Mesenchymal stem cell (in vitro differentiated cells and primary cell): Measurements from ENCODE around the gene UBE2QL1.

ENCODE experiments used
- DNase-seq: peaks from one replicate; pipeline ENCODE4 v3.0.0-alpha.2; 2013
- H2AFZ ChIP-seq: one replicate; pipeline ENCODE4 v1.6.1; 2013; ENCODE audit warnings: low read depth, mild to moderate bottlenecking, control low read depth, inconsistent platforms, low read length, moderate library complexity
- H2AK5ac ChIP-seq: 2 replicates; pipeline ENCODE4 v1.6.1; 2013; ENCODE audit warnings: low read length, moderate library complexity, mild to moderate bottlenecking, inconsistent platforms; ENCODE audit not compliant: severe bottlenecking
- H2BK120ac ChIP-seq: one replicate; pipeline ENCODE4 v1.6.1; 2013; ENCODE audit warnings: low read depth, mild to moderate bottlenecking, inconsistent platforms, low read length, moderate library complexity
- H2BK12ac ChIP-seq, 2 experiments: one replicate each; pipeline ENCODE4 v1.6.1; 2013; ENCODE audit warnings: inconsistent platforms in 2 of 2, low read length in 2 of 2, mild to moderate bottlenecking in 2 of 2, moderate library complexity in 2 of 2, control low read depth in 1 of 2
- H2BK15ac ChIP-seq: one replicate; pipeline ENCODE4 v1.6.1; 2013; ENCODE audit warnings: mild to moderate bottlenecking, low read depth, inconsistent platforms; ENCODE audit not compliant: poor library complexity, severe bottlenecking
- H2BK5ac ChIP-seq: 2 replicates; pipeline ENCODE4 v1.6.1; 2013; ENCODE audit warnings: low read depth, mild to moderate bottlenecking, low read length, control low read depth, inconsistent platforms; ENCODE audit not compliant: poor library complexity, severe bottlenecking
- H3K14ac ChIP-seq, 2 experiments: one replicate each; pipeline ENCODE4 v1.6.1; 2013; ENCODE audit warnings: inconsistent platforms in 2 of 2, low read length in 2 of 2, control low read depth in 1 of 2, mild to moderate bottlenecking in 1 of 2, moderate library complexity in 1 of 2
- H3K18ac ChIP-seq, 2 experiments: one replicate each; pipeline ENCODE4 v1.6.1; 2013; ENCODE audit warnings: inconsistent platforms in 2 of 2, low read length in 2 of 2, control low read depth in 1 of 2, low read depth in 1 of 2, mild to moderate bottlenecking in 1 of 2
- H3K23ac ChIP-seq, 2 experiments: one replicate each; pipeline ENCODE4 v1.6.1; 2013; ENCODE audit warnings: inconsistent platforms in 2 of 2, low read length in 2 of 2, mild to moderate bottlenecking in 2 of 2, moderate library complexity in 2 of 2, control low read depth in 1 of 2
- H3K27ac ChIP-seq: 2 replicates; pipeline ENCODE4 v1.5.1; 2013; ENCODE audit warnings: mild to moderate bottlenecking, moderate library complexity, low read length, control low read depth, inconsistent platforms; ENCODE audit not compliant: poor library complexity, severe bottlenecking
- H3K27me3 ChIP-seq, 2 experiments: 2 replicates each; pipeline versions ENCODE4 v1.6.1 to v1.7.0; 2013; ENCODE audit warnings: low read length in 2 of 2, mild to moderate bottlenecking in 2 of 2, moderate library complexity in 2 of 2, control low read depth in 1 of 2, inconsistent platforms in 1 of 2; ENCODE audit not compliant: control insufficient read depth in 1 of 2, insufficient read depth in 1 of 2
- H3K36me3 ChIP-seq, 2 experiments: 2 replicates each; pipeline versions ENCODE4 v1.6.1 to v1.7.0; 2013; ENCODE audit warnings: low read length in 2 of 2, control low read depth in 1 of 2, inconsistent platforms in 1 of 2, low read depth in 1 of 2, mild to moderate bottlenecking in 1 of 2; ENCODE audit not compliant: insufficient read depth in 2 of 2, control insufficient read depth in 1 of 2
- H3K4ac ChIP-seq, 2 experiments: one replicate each; pipeline ENCODE4 v1.6.1; 2013; ENCODE audit warnings: inconsistent platforms in 2 of 2, low read length in 2 of 2, mild to moderate bottlenecking in 2 of 2, moderate library complexity in 2 of 2, control low read depth in 1 of 2, low read depth in 1 of 2
- H3K4me1 ChIP-seq: 2 replicates; pipeline ENCODE4 v1.6.1; 2013; ENCODE audit warnings: low read depth, low read length, control low read depth; ENCODE audit not compliant: control insufficient read depth, insufficient read depth
- H3K4me2 ChIP-seq: 2 replicates; pipeline ENCODE4 v1.6.1; 2013; ENCODE audit warnings: low read length, mild to moderate bottlenecking, inconsistent platforms; ENCODE audit not compliant: poor library complexity, severe bottlenecking
- H3K4me3 ChIP-seq, 2 experiments: 2 replicates each; pipeline versions ENCODE4 v1.5.1 to v1.7.0; 2013; ENCODE audit warnings: low read length in 2 of 2, mild to moderate bottlenecking in 2 of 2, control low read depth in 1 of 2, low read depth in 1 of 2; ENCODE audit not compliant: insufficient read depth in 1 of 2
- H3K79me1 ChIP-seq: replicated peaks from 2 replicates; pipeline ENCODE4 v1.6.1; 2013; ENCODE audit warnings: mild to moderate bottlenecking, control low read depth, low read length, inconsistent platforms; ENCODE audit not compliant: poor library complexity, severe bottlenecking
- H3K9ac ChIP-seq: 2 replicates; pipeline ENCODE4 v1.7.0; 2013; ENCODE audit warnings: mild to moderate bottlenecking, low read length, moderate library complexity
- H3K9me3 ChIP-seq: 2 replicates; pipeline ENCODE4 v1.7.0; 2013; ENCODE audit warnings: mild to moderate bottlenecking, low read length; ENCODE audit not compliant: control insufficient read depth
- H4K8ac ChIP-seq: one replicate; pipeline ENCODE4 v1.6.1; 2013; ENCODE audit warnings: inconsistent platforms, mild to moderate bottlenecking, low read length, moderate library complexity
- H4K91ac ChIP-seq: one replicate; pipeline ENCODE4 v1.6.1; 2013; ENCODE audit warnings: mild to moderate bottlenecking, low read length, inconsistent platforms
- WGBS: methylation state at CpG from one replicate; pipeline ENCODE4 v1.1.7; 2013; ENCODE audit warnings: mixed read lengths; 5-methylcytosine and 5-hydroxymethylcytosine counted together

UBE2QL1 gene

GRCh38 chr5:6540111-6540827, 91.6 kb downstream of the UBE2QL1 start:
- Histone ChIP-seq H3K27ac (no peak overlapping the region), H3K4me1 (no peaks in the 10 kb centered on the region), H4K8ac (no peak overlapping the region), H3K36me3 (no peaks in the 10 kb centered on the region), H2BK5ac (no peak overlapping the region), H2AFZ (no peak overlapping the region), H3K9me3 (no peaks in the 10 kb centered on the region), H3K18ac (no peak overlapping the region), H2BK15ac (no peak overlapping the region), H3K4me2 (no peak overlapping the region), H3K23ac (no peak overlapping the region), H3K9ac (no peak overlapping the region), H3K79me1 (no peaks in the 10 kb centered on the region), H3K4ac (no peak overlapping the region), H3K27me3 (no peaks in the 10 kb centered on the region), H4K91ac (no peak overlapping the region), H2AK5ac (no peak overlapping the region), H3K14ac (no peak overlapping the region), H2BK120ac (no peak overlapping the region), H3K4me3 (no peak overlapping the region), H2BK12ac (no peak overlapping the region)
- WGBS, result 78% methylated on average over 5 of the region's 6 CpGs
- DNase-seq, result no peak

DNA sequence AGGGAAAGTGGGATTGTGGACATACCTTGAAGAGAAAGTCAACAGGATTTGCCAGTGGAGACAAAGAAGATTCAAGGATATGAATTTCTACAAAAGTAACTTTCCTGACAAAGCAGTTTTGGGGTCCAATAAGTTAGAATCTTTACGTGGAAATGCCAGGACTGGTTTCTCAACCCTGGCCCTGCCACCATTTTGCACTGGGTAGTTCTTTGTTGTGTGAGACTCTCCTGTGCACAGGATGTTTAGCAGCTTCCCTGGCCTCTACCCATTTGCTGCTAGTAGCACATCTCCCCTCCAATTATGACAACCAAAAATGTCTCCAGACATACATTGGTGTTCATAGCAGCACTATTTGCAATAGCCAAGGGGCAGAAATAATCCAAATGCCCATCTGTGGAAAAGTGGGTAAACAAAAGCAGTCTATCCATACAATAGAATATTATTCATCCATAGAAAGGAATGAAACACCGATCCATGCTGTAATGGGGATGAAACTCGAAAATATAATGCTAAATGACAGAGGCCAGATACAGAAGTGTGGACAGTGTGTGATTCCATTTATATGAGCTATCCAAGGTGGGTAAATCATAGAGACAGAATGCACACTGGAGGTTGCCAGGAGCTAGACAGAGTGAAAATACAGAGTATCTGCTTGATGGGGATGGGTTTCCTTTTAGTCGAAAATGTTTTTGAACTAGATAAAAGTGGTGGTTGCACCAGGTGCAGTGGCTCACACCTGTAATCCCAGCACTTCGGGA, 92.8 kb downstream of the UBE2QL1 start:
- H3K14ac ChIP-seq, result no peak overlapping the region
- H3K36me3 ChIP-seq, result no peaks in the 10 kb centered on the region
- no peak overlapping the region for H3K4me2 ChIP-seq
- WGBS, result 64% methylated on average over 5 of the region's 5 CpGs
- no peak for DNase-seq
- H3K27me3 ChIP-seq, result no peaks in the 10 kb centered on the region
- no peak overlapping the region for H3K4ac ChIP-seq
- no peak overlapping the region for H2AK5ac ChIP-seq
- H4K91ac ChIP-seq, result no peak overlapping the region
- no peaks in the 10 kb centered on the region for H3K9me3 ChIP-seq
- H3K23ac ChIP-seq, result no peak overlapping the region
- H2BK120ac ChIP-seq, result no peak overlapping the region
- H2BK15ac ChIP-seq, result no peak overlapping the region
- H4K8ac ChIP-seq, result no peak overlapping the region
- no peaks in the 10 kb centered on the region for H3K79me1 ChIP-seq
- no peak overlapping the region for H3K4me3 ChIP-seq
- no peaks in the 10 kb centered on the region for H3K4me1 ChIP-seq
- no peak overlapping the region for H3K27ac ChIP-seq
- H2BK5ac ChIP-seq, result no peak overlapping the region
- no peak overlapping the region for H2AFZ ChIP-seq
- H3K18ac ChIP-seq, result no peak overlapping the region
- no peak overlapping the region for H3K9ac ChIP-seq
- no peak overlapping the region for H2BK12ac ChIP-seq

GRCh38 chr5:6542421-6543345, 94.0 kb downstream of the UBE2QL1 start:
- no peaks in the 10 kb centered on the region for H3K79me1 ChIP-seq
- H3K23ac ChIP-seq, result no peak overlapping the region
- H2BK15ac ChIP-seq, result no peak overlapping the region
- no peak overlapping the region for H3K4ac ChIP-seq
- no peaks in the 10 kb centered on the region for H3K36me3 ChIP-seq
- no peak overlapping the region for H2BK120ac ChIP-seq
- H2AFZ ChIP-seq, result no peak overlapping the region
- no peak overlapping the region for H2AK5ac ChIP-seq
- H3K4me2 ChIP-seq, result no peak overlapping the region
- H4K91ac ChIP-seq, result no peak overlapping the region
- H4K8ac ChIP-seq, result no peak overlapping the region
- no peaks in the 10 kb centered on the region for H3K4me1 ChIP-seq
- H2BK5ac ChIP-seq, result no peak overlapping the region
- no peaks in the 10 kb centered on the region for H3K9me3 ChIP-seq
- DNase-seq, result no peak
- H3K27me3 ChIP-seq, result no peaks in the 10 kb centered on the region
- H2BK12ac ChIP-seq, result no peak overlapping the region
- no peak overlapping the region for H3K14ac ChIP-seq
- H3K27ac ChIP-seq, result no peak overlapping the region
- H3K18ac ChIP-seq, result no peak overlapping the region
- no peak overlapping the region for H3K9ac ChIP-seq
- WGBS, result 74% methylated on average over 12 of the region's 12 CpGs
- no peak overlapping the region for H3K4me3 ChIP-seq

GRCh38 chr5:6543346-6543730, 94.7 kb downstream of the UBE2QL1 start:
- Histone ChIP-seq H2BK15ac (no peak overlapping the region), H3K4me1 (no peaks in the 10 kb centered on the region), H3K4me2 (no peak overlapping the region), H2BK120ac (no peak overlapping the region), H4K91ac (no peak overlapping the region), H2AK5ac (no peak overlapping the region), H3K79me1 (no peaks in the 10 kb centered on the region), H3K36me3 (no peaks in the 10 kb centered on the region), H3K4me3 (no peak overlapping the region), H4K8ac (no peak overlapping the region), H3K9ac (no peak overlapping the region), H3K27ac (no peak overlapping the region), H2BK5ac (no peak overlapping the region), H3K4ac (no peak overlapping the region), H3K18ac (no peak overlapping the region), H3K23ac (no peak overlapping the region), H2BK12ac (no peak overlapping the region), H2AFZ (no peak overlapping the region), H3K9me3 (no peaks in the 10 kb centered on the region), H3K27me3 (no peaks in the 10 kb centered on the region), H3K14ac (no peak overlapping the region)
- WGBS, result 55% methylated on average over 6 of the region's 6 CpGs
- no peak for DNase-seq
